CD14-positive monocyte (primary cell): ENCODE data around the gene GJA9. TPM values are rescaled to one million over a fixed set of nuclear protein-coding genes. Genes with fewer than 3 reads are reported as not detected.

Experiments used
- DNase-seq, 3 donors: peaks; one replicate each; pipeline ENCODE4 v3.0.0-alpha.2; 2011 to 2022
- H2AFZ ChIP-seq: 2 replicates; pipeline ENCODE4 v1.6.0; 2012; ENCODE audit warnings: mild to moderate bottlenecking, low read depth, low read length, inconsistent platforms; ENCODE audit not compliant: insufficient read depth, poor library complexity, severe bottlenecking
- H3K27ac ChIP-seq, 2 donors: 1 replicate in 1 of 2; 2 replicates in 1 of 2; pipeline ENCODE4 v1.5.1; 2012 to 2013; ENCODE audit warnings: low read length in 2 of 2, control low read depth in 1 of 2, inconsistent platforms in 1 of 2, low read depth in 1 of 2, mild to moderate bottlenecking in 1 of 2
- H3K27me3 ChIP-seq, 2 donors: one replicate each; pipeline versions ENCODE4 v1.6.0 to v1.6.1; 2011 to 2013; ENCODE audit warnings: low read length in 2 of 2; ENCODE audit not compliant: control insufficient read depth in 2 of 2, insufficient read depth in 2 of 2
- H3K36me3 ChIP-seq, 2 donors: replicated peaks in 1 of 2; 1 replicate in 1 of 2; 2 replicates in 1 of 2; pipeline versions ENCODE4 v1.5.1 to v1.6.1; 2012 to 2013; ENCODE audit warnings: low read length in 2 of 2, control low read depth in 1 of 2, inconsistent platforms in 1 of 2, mild to moderate bottlenecking in 1 of 2; ENCODE audit not compliant: insufficient read depth in 2 of 2, control insufficient read depth in 1 of 2
- H3K4me1 ChIP-seq, 2 donors: 1 replicate in 1 of 2; 2 replicates in 1 of 2; pipeline versions ENCODE4 v1.5.1 to v1.6.1; 2012 to 2013; ENCODE audit warnings: low read length in 2 of 2, control low read depth in 1 of 2, inconsistent platforms in 1 of 2, mild to moderate bottlenecking in 1 of 2, moderate library complexity in 1 of 2; ENCODE audit not compliant: insufficient read depth in 2 of 2, control insufficient read depth in 1 of 2
- H3K4me2 ChIP-seq: replicated peaks from 2 replicates; pipeline ENCODE3; 2012; ENCODE audit warnings: low read length, moderate library complexity, mild to moderate bottlenecking; ENCODE audit not compliant: poor library complexity, severe bottlenecking; ENCODE audit errors: extremely low read depth
- H3K4me3 ChIP-seq, 3 experiments: fragments of 200-600 bp in 1 of 3; sonication (generic) in 1 of 3; replicated peaks in 1 of 3; 1 replicate in 2 of 3; 2 replicates in 1 of 3; pipeline ENCODE4 v1.5.1; 2011 to 2013; ENCODE audit warnings: low read length in 3 of 3, mild to moderate bottlenecking in 3 of 3, control low read depth in 2 of 3, low read depth in 2 of 3, inconsistent platforms in 1 of 3, moderate library complexity in 1 of 3
- H3K79me2 ChIP-seq: 2 replicates; pipeline ENCODE4 v1.6.0; 2012; ENCODE audit warnings: mild to moderate bottlenecking, control low read depth, inconsistent platforms, low read length, moderate library complexity; ENCODE audit not compliant: insufficient read depth
- H3K9ac ChIP-seq: 2 replicates; pipeline ENCODE4 v1.6.0; 2017; ENCODE audit warnings: low read length, mild to moderate bottlenecking; ENCODE audit not compliant: insufficient read depth, poor library complexity, severe bottlenecking
- H3K9me3 ChIP-seq, 2 donors: replicated peaks in 1 of 2; 1 replicate in 1 of 2; 2 replicates in 1 of 2; pipeline versions ENCODE4 v1.5.1 to v1.6.1; 2012 to 2013; ENCODE audit warnings: low read length in 2 of 2, control low read depth in 1 of 2; ENCODE audit not compliant: control insufficient read depth in 1 of 2, insufficient read depth in 1 of 2
- H4K20me1 ChIP-seq: 2 replicates; pipeline ENCODE4 v1.6.0; 2012; ENCODE audit warnings: mild to moderate bottlenecking, low read length, control low read depth, moderate library complexity; ENCODE audit not compliant: insufficient read depth
- H3K27ac Mint-ChIP-seq, 7 donors: one replicate each; pipeline ENCODE4 v1.8.0; 2020; ENCODE audit warnings: mild to moderate bottlenecking in 7 of 7, mixed read lengths in 7 of 7, moderate library complexity in 6 of 7, inconsistent platforms in 2 of 7
- H3K27me3 Mint-ChIP-seq, 3 donors: one replicate each; pipeline ENCODE4 v1.8.0; 2021 to 2022; ENCODE audit warnings: low read depth in 3 of 3, mild to moderate bottlenecking in 3 of 3, mixed read lengths in 3 of 3, moderate library complexity in 3 of 3, inconsistent platforms in 1 of 3
- H3K36me3 Mint-ChIP-seq, 2 donors: one replicate each; pipeline ENCODE4 v1.8.0; 2020; ENCODE audit warnings: mixed read lengths in 2 of 2, inconsistent platforms in 1 of 2, mild to moderate bottlenecking in 1 of 2
- H3K4me1 Mint-ChIP-seq: one replicate; pipeline ENCODE4 v1.8.0; 2020; ENCODE audit warnings: mild to moderate bottlenecking, mixed read lengths
- H3K4me3 Mint-ChIP-seq, 2 donors: one replicate each; pipeline ENCODE4 v1.8.0; 2020; ENCODE audit warnings: mild to moderate bottlenecking in 2 of 2, mixed read lengths in 2 of 2, moderate library complexity in 1 of 2
- H3K9me3 Mint-ChIP-seq, 7 donors: one replicate each; pipeline ENCODE4 v1.8.0; 2020 to 2022; ENCODE audit warnings: mixed read lengths in 7 of 7, mild to moderate bottlenecking in 6 of 7, moderate library complexity in 6 of 7, inconsistent platforms in 2 of 7
- WGBS: methylation state at CpG from one replicate; pipeline ENCODE4 v1.1.5; 2013; ENCODE audit warnings: missing lambda C conversion rate; ENCODE audit not compliant: insufficient coverage; 5-methylcytosine and 5-hydroxymethylcytosine counted together
- intact Hi-C, 2 donors: fragments of 100-400 bp; cut with micrococcal nuclease; formaldehyde crosslinking; loops; one replicate each; pipeline versions ENCODE4 v1.15.0 to v1.15.1; 2023
- polyA plus RNA-seq, 3 donors: library from polyadenylated mRNA; depleted of rRNA in 1 of 3; unstranded in 2 of 3; stranded (reverse) in 1 of 3; fragments of 300-500 nt in 2 of 3; fragments of >200 nt in 1 of 3; fragmentation: Illumina TruSeq in 2 of 3; gene quantifications; 1 replicate in 2 of 3; 2 replicates in 1 of 3; pipeline ENCODE4 v1.2.3, GENCODE V29; 2012 to 2021
- TF ChIP-seq, protein P1 (sequence below): fragments of 200-600 bp; IDR thresholded peaks from one replicate; pipeline ENCODE4 v1.8.0; 2022; ENCODE audit warnings: antibody characterized with exemption, mild to moderate bottlenecking

GJA9 gene
- polyA plus RNA-seq, 3 donors: not detected

DNA sequence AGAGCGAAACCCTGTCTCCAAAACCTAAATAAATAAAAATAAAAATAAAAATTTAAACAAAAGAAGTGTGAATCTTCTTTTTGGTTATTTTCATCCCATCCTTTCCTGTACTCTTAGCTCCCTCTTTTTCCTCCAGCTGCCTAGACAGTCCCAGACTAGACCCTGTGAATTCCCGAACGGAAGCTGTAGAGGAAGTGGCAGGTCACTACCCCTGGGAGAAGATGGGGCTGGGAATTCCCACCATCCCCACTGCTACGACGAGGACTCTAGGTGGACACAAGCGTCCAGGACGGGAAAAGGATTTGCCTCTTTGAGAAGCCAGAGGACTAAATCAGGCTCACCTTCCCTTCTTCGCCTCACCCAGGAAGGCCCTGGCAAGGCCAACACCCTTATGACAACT is 47.7 kb upstream of the GJA9 start:
- Histone ChIP-seq H3K4me2 (no peak overlapping the region), H3K4me3 (no peak overlapping the region), H3K9ac (no peak overlapping the region), H3K79me2 (no peaks in the 10 kb centered on the region), H3K27me3 (no peaks in the 10 kb centered on the region), H4K20me1 (no peaks in the 10 kb centered on the region), H3K9me3 (no peaks in the 10 kb centered on the region), H3K4me1 (no peaks in the 10 kb centered on the region), H2AFZ (no peak overlapping the region), H3K36me3 (no peaks in the 10 kb centered on the region), H3K27ac (no peak overlapping the region)
- H3K27ac Mint-ChIP-seq: no peak overlapping the region
- DNase-seq: no peak
- WGBS: 100% methylated on average over 3 of the region's 8 CpGs
- TF ChIP-seq, protein P1, sequence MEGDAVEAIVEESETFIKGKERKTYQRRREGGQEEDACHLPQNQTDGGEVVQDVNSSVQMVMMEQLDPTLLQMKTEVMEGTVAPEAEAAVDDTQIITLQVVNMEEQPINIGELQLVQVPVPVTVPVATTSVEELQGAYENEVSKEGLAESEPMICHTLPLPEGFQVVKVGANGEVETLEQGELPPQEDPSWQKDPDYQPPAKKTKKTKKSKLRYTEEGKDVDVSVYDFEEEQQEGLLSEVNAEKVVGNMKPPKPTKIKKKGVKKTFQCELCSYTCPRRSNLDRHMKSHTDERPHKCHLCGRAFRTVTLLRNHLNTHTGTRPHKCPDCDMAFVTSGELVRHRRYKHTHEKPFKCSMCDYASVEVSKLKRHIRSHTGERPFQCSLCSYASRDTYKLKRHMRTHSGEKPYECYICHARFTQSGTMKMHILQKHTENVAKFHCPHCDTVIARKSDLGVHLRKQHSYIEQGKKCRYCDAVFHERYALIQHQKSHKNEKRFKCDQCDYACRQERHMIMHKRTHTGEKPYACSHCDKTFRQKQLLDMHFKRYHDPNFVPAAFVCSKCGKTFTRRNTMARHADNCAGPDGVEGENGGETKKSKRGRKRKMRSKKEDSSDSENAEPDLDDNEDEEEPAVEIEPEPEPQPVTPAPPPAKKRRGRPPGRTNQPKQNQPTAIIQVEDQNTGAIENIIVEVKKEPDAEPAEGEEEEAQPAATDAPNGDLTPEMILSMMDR: no peak
- no peak overlapping the region for H3K4me3 Mint-ChIP-seq
- peaks cover 0 to 3% (median 0%) of the 10 kb centered on the region in 7 donors for H3K9me3 Mint-ChIP-seq
- no peaks in the 10 kb centered on the region for H3K4me1 Mint-ChIP-seq
- H3K27me3 Mint-ChIP-seq: peaks cover 0 to 3% (median 2%) of the 10 kb centered on the region in 3 donors
- no peaks in the 10 kb centered on the region for H3K36me3 Mint-ChIP-seq
- intact Hi-C loops: no loop called here

DNA sequence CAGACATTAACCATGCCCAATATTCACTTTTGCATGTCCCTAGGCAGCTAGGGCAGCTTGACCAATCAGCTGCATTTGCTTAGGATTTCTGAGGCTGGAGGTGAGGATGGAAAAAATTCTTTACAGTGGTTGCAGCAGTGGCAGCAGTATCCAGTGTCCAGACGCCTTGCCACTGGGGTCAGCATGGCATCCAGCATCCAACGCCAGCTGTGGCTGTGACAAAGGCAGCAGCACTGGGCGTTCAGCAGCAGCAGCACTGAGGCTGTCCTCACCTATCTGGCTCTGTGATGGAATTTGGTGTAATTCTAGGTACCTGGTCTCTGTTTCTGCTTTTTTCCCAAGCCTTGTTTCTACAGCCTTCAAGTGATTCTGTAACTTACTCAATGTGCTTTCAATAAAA is 44.7 kb upstream of the GJA9 start:
- Mint-ChIP-seq H3K27ac (no peak overlapping the region), H3K9me3 (peaks cover 0 to 4% (median 0%) of the 10 kb centered on the region in 7 donors), H3K36me3 (no peaks in the 10 kb centered on the region), H3K27me3 (no peaks in the 10 kb centered on the region), H3K4me3 (no peak overlapping the region), H3K4me1 (no peaks in the 10 kb centered on the region)
- no peaks in the 10 kb centered on the region for H3K9me3 ChIP-seq
- no peak for DNase-seq
- H3K4me3 ChIP-seq: no peak overlapping the region
- no peak overlapping the region for H3K4me2 ChIP-seq
- H3K36me3 ChIP-seq: no peaks in the 10 kb centered on the region
- H3K27me3 ChIP-seq: no peaks in the 10 kb centered on the region
- no peak overlapping the region for H3K27ac ChIP-seq
- TF ChIP-seq, protein P1: no peak
- no peaks in the 10 kb centered on the region for H3K4me1 ChIP-seq
- H2AFZ ChIP-seq: no peak overlapping the region
- intact Hi-C loops: no loop called here
- no peak overlapping the region for H3K9ac ChIP-seq
- H4K20me1 ChIP-seq: no peaks in the 10 kb centered on the region
- 100% methylated on average over 3 of the region's 3 CpGs for WGBS
- no peaks in the 10 kb centered on the region for H3K79me2 ChIP-seq
